IPS DF 6.9 (cell line): ENCODE results near the gene REXO4.

Experiments
- DNase-seq: peaks from one replicate; pipeline ENCODE4 v3.0.0-alpha.2; 2013; ENCODE audit warnings: low read depth, low spot score
- H3K27ac ChIP-seq: one replicate; pipeline ENCODE4 v1.5.1; 2013; ENCODE audit warnings: low read length, control low read depth
- H3K27me3 ChIP-seq: 2 replicates; pipeline ENCODE4 v1.6.1; 2013; ENCODE audit warnings: mild to moderate bottlenecking, low read length; ENCODE audit not compliant: control insufficient read depth, insufficient read depth
- H3K36me3 ChIP-seq: 2 replicates; pipeline ENCODE4 v1.6.1; 2013; ENCODE audit warnings: low read length; ENCODE audit not compliant: control insufficient read depth, insufficient read depth
- H3K4me1 ChIP-seq: 2 replicates; pipeline ENCODE4 v1.6.1; 2013; ENCODE audit warnings: low read length; ENCODE audit not compliant: control insufficient read depth, insufficient read depth
- H3K4me3 ChIP-seq: 2 replicates; pipeline ENCODE4 v1.5.1; 2013; ENCODE audit warnings: mild to moderate bottlenecking, low read length
- H3K9me3 ChIP-seq: 2 replicates; pipeline ENCODE4 v1.6.1; 2013; ENCODE audit warnings: low read length, inconsistent platforms; ENCODE audit not compliant: control insufficient read depth, insufficient read depth
- WGBS: extraction: QIAGEN DNeasy Blood & Tissue Kit; methylation state at CpG from one replicate; pipeline ENCODE4 v1.1.7; 2013; ENCODE audit warnings: mixed read lengths, missing lambda C conversion rate; ENCODE audit not compliant: insufficient read length, insufficient coverage; 5-methylcytosine and 5-hydroxymethylcytosine counted together

Gene REXO4

GRCh38 chr9:133459476-133460404, 41.9 kb upstream of the REXO4 start, which contains the start of gene CACFD1:
Gene CACFD1 (plus strand): TSS chr9:133459978. CDS start chr9:133460067, 89 bp downstream.
- no CpG with 5 or more reads among the region's 86 CpGs for WGBS
- Histone ChIP-seq H3K27me3 (no peaks in the 10 kb centered on the region), H3K27ac (no peak within 1 kb of the TSS), H3K9me3 (no peaks in the 10 kb centered on the region), H3K36me3 (no peaks in the 10 kb centered on the region; the same call in 1 of the 2 replicates), H3K4me1 (peaks cover 3% of the 10 kb centered on the region; the same call in 1 of the 2 replicates), H3K4me3 (peak within 1 kb of the TSS; percentile 67; the same call in 1 of the 2 replicates)
- DNase-seq = peak; percentile 84

- WGBS = no CpG with 5 or more reads among the region's 16 CpGs
- no peak overlapping the region for H3K27ac ChIP-seq
- H3K4me3 ChIP-seq = no peak overlapping the region
- no peak for DNase-seq
- no peaks in the 10 kb centered on the region; the same call in 1 of the 2 replicates for H3K36me3 ChIP-seq
- H3K9me3 ChIP-seq = no peaks in the 10 kb centered on the region
- H3K27me3 ChIP-seq = no peaks in the 10 kb centered on the region
- H3K4me1 ChIP-seq = peaks cover 3% of the 10 kb centered on the region; the same call in 1 of the 2 replicates
Measured at GRCh38 chr9:133458643-133459312, 41.0 kb upstream of the REXO4 start.

- no peaks in the 10 kb centered on the region for H3K27me3 ChIP-seq
- no peak overlapping the region for H3K4me3 ChIP-seq
- H3K9me3 ChIP-seq = no peaks in the 10 kb centered on the region
- no CpG with 5 or more reads among the region's 11 CpGs for WGBS
- peaks cover 3% of the 10 kb centered on the region; the same call in 1 of the 2 replicates for H3K4me1 ChIP-seq
- no peaks in the 10 kb centered on the region; the same call in 1 of the 2 replicates for H3K36me3 ChIP-seq
- no peak overlapping the region for H3K27ac ChIP-seq
- no peak for DNase-seq
Measured at GRCh38 chr9:133457748-133458147, 39.9 kb upstream of the REXO4 start.

GRCh38 chr9:133457233-133457632, 39.4 kb upstream of the REXO4 start:
- Histone ChIP-seq H3K4me1 (peaks cover 3% of the 10 kb centered on the region; the same call in 1 of the 2 replicates), H3K4me3 (no peak overlapping the region), H3K27me3 (no peaks in the 10 kb centered on the region), H3K27ac (no peak overlapping the region), H3K36me3 (no peaks in the 10 kb centered on the region; the same call in 1 of the 2 replicates), H3K9me3 (no peaks in the 10 kb centered on the region)
- WGBS = no CpG with 5 or more reads among the region's 13 CpGs
- no peak for DNase-seq

- Histone ChIP-seq H3K4me1 (peaks cover 3% of the 10 kb centered on the region; the same call in 1 of the 2 replicates), H3K36me3 (no peaks in the 10 kb centered on the region; the same call in 1 of the 2 replicates), H3K9me3 (no peaks in the 10 kb centered on the region), H3K27me3 (no peaks in the 10 kb centered on the region), H3K4me3 (no peak overlapping the region), H3K27ac (no peak overlapping the region)
- no CpG with 5 or more reads among the region's 9 CpGs for WGBS
- DNase-seq = no peak
Measured at GRCh38 chr9:133456409-133456808, 38.6 kb upstream of the REXO4 start.

GRCh38 chr9:133455936-133456335, 38.1 kb upstream of the REXO4 start:
- H3K4me3 ChIP-seq = no peak overlapping the region
- no CpG with 5 or more reads among the region's 11 CpGs for WGBS
- no peaks in the 10 kb centered on the region for H3K27me3 ChIP-seq
- no peaks in the 10 kb centered on the region for H3K9me3 ChIP-seq
- H3K27ac ChIP-seq = no peak overlapping the region
- peaks cover 1% of the 10 kb centered on the region; the same call in 1 of the 2 replicates for H3K4me1 ChIP-seq
- DNase-seq = no peak
- H3K36me3 ChIP-seq = no peaks in the 10 kb centered on the region; the same call in 1 of the 2 replicates

GRCh38 chr9:133454943-133455673, 37.3 kb upstream of the REXO4 start:
- peaks cover 1% of the 10 kb centered on the region; the same call in 1 of the 2 replicates for H3K4me1 ChIP-seq
- no peak for DNase-seq
- H3K9me3 ChIP-seq = no peaks in the 10 kb centered on the region
- no CpG with 5 or more reads among the region's 20 CpGs for WGBS
- no peak overlapping the region for H3K27ac ChIP-seq
- no peak overlapping the region for H3K4me3 ChIP-seq
- H3K36me3 ChIP-seq = no peaks in the 10 kb centered on the region; the same call in 1 of the 2 replicates
- no peaks in the 10 kb centered on the region for H3K27me3 ChIP-seq

- Histone ChIP-seq H3K36me3 (no peaks in the 10 kb centered on the region; the same call in 1 of the 2 replicates), H3K9me3 (no peaks in the 10 kb centered on the region), H3K4me1 (peaks cover 1% of the 10 kb centered on the region; the same call in 1 of the 2 replicates), H3K27ac (no peak overlapping the region), H3K27me3 (no peaks in the 10 kb centered on the region), H3K4me3 (no peak overlapping the region)
- no peak for DNase-seq
- no CpG with 5 or more reads among the region's 19 CpGs for WGBS
Measured at GRCh38 chr9:133454325-133454724, 36.5 kb upstream of the REXO4 start.

- H3K36me3 ChIP-seq = no peaks in the 10 kb centered on the region; the same call in 1 of the 2 replicates
- no peak overlapping the region for H3K27ac ChIP-seq
- no CpG with 5 or more reads among the region's 11 CpGs for WGBS
- no peak for DNase-seq
- H3K4me1 ChIP-seq = no peaks in the 10 kb centered on the region
- no peaks in the 10 kb centered on the region for H3K9me3 ChIP-seq
- H3K4me3 ChIP-seq = no peak overlapping the region
- no peaks in the 10 kb centered on the region for H3K27me3 ChIP-seq
Measured at GRCh38 chr9:133453651-133454050, 35.8 kb upstream of the REXO4 start.

GRCh38 chr9:133452562-133452961, 34.8 kb upstream of the REXO4 start:
- WGBS = no CpG with 5 or more reads among the region's 7 CpGs
- no peak for DNase-seq
- no peaks in the 10 kb centered on the region; the same call in 1 of the 2 replicates for H3K36me3 ChIP-seq
- H3K27ac ChIP-seq = no peak overlapping the region
- H3K27me3 ChIP-seq = no peaks in the 10 kb centered on the region
- H3K9me3 ChIP-seq = no peaks in the 10 kb centered on the region
- H3K4me1 ChIP-seq = no peaks in the 10 kb centered on the region
- H3K4me3 ChIP-seq = no peak overlapping the region
